D721Med (cell line): ENCODE data around the gene CDHR5.

Experiments used
- DNase-seq: peaks from one replicate; pipeline ENCODE4 v3.0.0; 2011; ENCODE audit warnings: low spot score; ENCODE audit not compliant: insufficient read length
- FAIRE-seq: peaks from 2 replicates; lab custom pipeline; 2011; peaks lifted over from hg19 to GRCh38; lab: Jason Lieb, UNC
- TF ChIP-seq, protein P1 (sequence below): IDR thresholded peaks from 2 replicates; pipeline ENCODE4 v1.5.1; 2012; ENCODE audit warnings: mild to moderate bottlenecking, control low read depth; ENCODE audit not compliant: insufficient read depth; ENCODE audit errors: missing control alignments

CDHR5 gene

DNA sequence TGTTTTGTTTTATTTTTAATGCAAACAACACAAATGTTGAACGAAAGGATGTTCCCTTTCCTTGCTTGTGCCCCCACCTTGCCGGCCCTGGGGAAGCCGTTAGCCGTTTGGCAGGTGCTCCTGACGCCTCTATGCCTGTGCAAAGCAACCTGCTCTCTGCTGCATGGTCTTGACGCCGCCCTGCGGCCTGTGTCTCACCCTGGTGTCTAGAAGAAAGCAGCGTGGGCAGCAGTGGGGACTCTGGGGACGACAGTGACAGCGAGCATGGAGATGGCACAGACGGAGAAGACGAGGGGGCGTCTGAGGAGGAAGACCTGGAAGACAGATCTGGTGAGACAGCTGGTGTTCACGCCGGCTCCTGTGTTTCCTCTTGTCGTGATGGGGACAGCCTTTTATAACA, 43.0 kb downstream of the CDHR5 start:
- DNase-seq (no peak), FAIRE-seq (no peak)
- TF ChIP-seq, protein P1, sequence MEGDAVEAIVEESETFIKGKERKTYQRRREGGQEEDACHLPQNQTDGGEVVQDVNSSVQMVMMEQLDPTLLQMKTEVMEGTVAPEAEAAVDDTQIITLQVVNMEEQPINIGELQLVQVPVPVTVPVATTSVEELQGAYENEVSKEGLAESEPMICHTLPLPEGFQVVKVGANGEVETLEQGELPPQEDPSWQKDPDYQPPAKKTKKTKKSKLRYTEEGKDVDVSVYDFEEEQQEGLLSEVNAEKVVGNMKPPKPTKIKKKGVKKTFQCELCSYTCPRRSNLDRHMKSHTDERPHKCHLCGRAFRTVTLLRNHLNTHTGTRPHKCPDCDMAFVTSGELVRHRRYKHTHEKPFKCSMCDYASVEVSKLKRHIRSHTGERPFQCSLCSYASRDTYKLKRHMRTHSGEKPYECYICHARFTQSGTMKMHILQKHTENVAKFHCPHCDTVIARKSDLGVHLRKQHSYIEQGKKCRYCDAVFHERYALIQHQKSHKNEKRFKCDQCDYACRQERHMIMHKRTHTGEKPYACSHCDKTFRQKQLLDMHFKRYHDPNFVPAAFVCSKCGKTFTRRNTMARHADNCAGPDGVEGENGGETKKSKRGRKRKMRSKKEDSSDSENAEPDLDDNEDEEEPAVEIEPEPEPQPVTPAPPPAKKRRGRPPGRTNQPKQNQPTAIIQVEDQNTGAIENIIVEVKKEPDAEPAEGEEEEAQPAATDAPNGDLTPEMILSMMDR: no peak

DNA sequence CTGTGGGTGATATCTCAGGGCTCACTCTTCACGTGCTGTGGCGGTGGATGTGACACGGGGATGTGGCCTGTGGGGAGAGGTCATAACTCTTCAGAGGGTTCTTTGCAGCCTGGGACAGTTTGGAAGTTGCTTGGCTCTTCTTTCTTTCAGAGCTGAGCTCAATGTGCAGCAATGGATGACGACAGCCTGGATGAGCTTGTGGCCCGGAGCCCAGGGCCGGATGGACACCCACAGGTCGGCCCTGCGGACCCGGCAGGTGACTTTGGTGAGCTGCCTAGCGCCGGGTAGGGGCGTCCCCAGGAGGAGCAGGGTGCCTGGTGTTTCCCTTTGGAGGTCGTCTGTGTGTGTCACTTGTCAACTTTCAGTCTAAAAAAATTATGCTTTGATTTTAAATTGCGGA, 43.4 kb downstream of the CDHR5 start:
- TF ChIP-seq, protein P1: no peak
- DNase-seq: no peak
- no peak for FAIRE-seq

- FAIRE-seq (no peak), DNase-seq (no peak)
- TF ChIP-seq, protein P1: no peak
These were observed 44.7 kb downstream of the CDHR5 start for GRCh38 chr11:579830-580601.

GRCh38 chr11:578276-579035, 46.3 kb downstream of the CDHR5 start:
- TF ChIP-seq, protein P1: no peak
- FAIRE-seq: no peak
- no peak for DNase-seq

GRCh38 chr11:577611-577894, 47.2 kb downstream of the CDHR5 start:
- FAIRE-seq (no peak), DNase-seq (no peak)
- TF ChIP-seq, protein P1: no peak

- no peak for DNase-seq
- no peak for FAIRE-seq
- TF ChIP-seq, protein P1: no peak
These were observed 47.7 kb downstream of the CDHR5 start for GRCh38 chr11:576811-577610.
